GM19438 (cell line): Measurements from ENCODE around the gene HIVEP2.

Experiments
- ATAC-seq: cut with Tn5 transposase; IDR thresholded peaks from one replicate; pipeline ENCODE4 v1.9.1; 2021; ENCODE audit warnings: low read depth; ENCODE audit not compliant: unreplicated experiment

HIVEP2 gene

GRCh38 chr6:142823256-142823902 lies 121.6 kb downstream of the HIVEP2 start:
- ATAC-seq = no peak

GRCh38 chr6:142822842-142823241 lies 122.1 kb downstream of the HIVEP2 start:
- ATAC-seq = no peak

GRCh38 chr6:142822383-142822782 lies 122.6 kb downstream of the HIVEP2 start:
- peak; percentile 67 for ATAC-seq

- ATAC-seq = no peak
Observed at GRCh38 chr6:142821860-142822259, 123.1 kb downstream of the HIVEP2 start.

- ATAC-seq = no peak
Observed at GRCh38 chr6:142821164-142821716, 123.7 kb downstream of the HIVEP2 start.

- no peak for ATAC-seq
Observed at GRCh38 chr6:142820338-142821051, 124.5 kb downstream of the HIVEP2 start.

GRCh38 chr6:142819603-142820337 lies 125.2 kb downstream of the HIVEP2 start:
- peak; percentile 68 for ATAC-seq

GRCh38 chr6:142816486-142816885 lies 128.5 kb downstream of the HIVEP2 start:
- ATAC-seq = no peak

- ATAC-seq = no peak
Observed at GRCh38 chr6:142816031-142816430, 128.9 kb downstream of the HIVEP2 start.

- ATAC-seq = no peak
Observed at GRCh38 chr6:142811923-142812322, 133.1 kb downstream of the HIVEP2 start.

- no peak for ATAC-seq
Observed at GRCh38 chr6:142810952-142811514, 133.9 kb downstream of the HIVEP2 start.

- no peak for ATAC-seq
Observed at GRCh38 chr6:142809947-142810346, 135.0 kb downstream of the HIVEP2 start.

- ATAC-seq = no peak
Observed at GRCh38 chr6:142808405-142809061, 136.4 kb downstream of the HIVEP2 start.

GRCh38 chr6:142805042-142805441 lies 139.9 kb downstream of the HIVEP2 start:
- no peak for ATAC-seq

GRCh38 chr6:142804490-142804889 lies 140.5 kb downstream of the HIVEP2 start:
- no peak for ATAC-seq

- no peak for ATAC-seq
Observed at GRCh38 chr6:142803495-142804058, 141.4 kb downstream of the HIVEP2 start.

GRCh38 chr6:142803032-142803431 lies 141.9 kb downstream of the HIVEP2 start:
- no peak for ATAC-seq

- ATAC-seq = no peak
Observed at GRCh38 chr6:142802124-142802523, 142.9 kb downstream of the HIVEP2 start.

GRCh38 chr6:142800240-142800639 lies 144.7 kb downstream of the HIVEP2 start:
- ATAC-seq = no peak

GRCh38 chr6:142799639-142800038 lies 145.3 kb downstream of the HIVEP2 start:
- ATAC-seq = no peak
